Trophoblast cell (in vitro differentiated cells and primary cell): ENCODE results near the gene RELCH.
A peak's percentile ranks its signal among the peaks of the same experiment; 100 is the strongest.

Experiments used
- DNase-seq, 2 donors: peaks; one replicate each; pipeline ENCODE4 v3.0.0-alpha.2; 2016
- H2AFZ ChIP-seq: 2 replicates; pipeline ENCODE4 v1.6.1; 2013; ENCODE audit warnings: low read length, moderate library complexity, mild to moderate bottlenecking; ENCODE audit not compliant: insufficient read depth, poor library complexity
- H2AK5ac ChIP-seq: 2 replicates; pipeline ENCODE4 v1.6.1; 2013; ENCODE audit warnings: mild to moderate bottlenecking, low read length
- H2BK120ac ChIP-seq: 2 replicates; pipeline ENCODE4 v1.6.1; 2013; ENCODE audit warnings: low read length, mild to moderate bottlenecking, moderate library complexity; ENCODE audit not compliant: insufficient read depth, poor library complexity
- H2BK12ac ChIP-seq: 2 replicates; pipeline ENCODE4 v1.6.1; 2013; ENCODE audit warnings: mild to moderate bottlenecking, low read length, moderate library complexity
- H2BK5ac ChIP-seq: 2 replicates; pipeline ENCODE4 v1.6.1; 2013; ENCODE audit warnings: low read length, low read depth, moderate library complexity, mild to moderate bottlenecking; ENCODE audit not compliant: poor library complexity
- H3K14ac ChIP-seq: 2 replicates; pipeline ENCODE4 v1.6.1; 2013; ENCODE audit warnings: mild to moderate bottlenecking, low read length
- H3K18ac ChIP-seq: 2 replicates; pipeline ENCODE4 v1.6.1; 2013; ENCODE audit warnings: mild to moderate bottlenecking, low read length
- H3K23ac ChIP-seq: 2 replicates; pipeline ENCODE4 v1.6.1; 2013; ENCODE audit warnings: low read length
- H3K27ac ChIP-seq: 2 replicates; pipeline ENCODE4 v1.5.1; 2013; ENCODE audit warnings: low read depth, mild to moderate bottlenecking, inconsistent platforms, low read length, moderate library complexity
- H3K27me3 ChIP-seq: 2 replicates; pipeline ENCODE4 v1.6.1; 2013; ENCODE audit warnings: inconsistent platforms, mild to moderate bottlenecking, low read length, moderate library complexity; ENCODE audit not compliant: insufficient read depth
- H3K36me3 ChIP-seq, 2 experiments: 1 replicate in 1 of 2; 2 replicates in 1 of 2; pipeline ENCODE4 v1.6.1; 2013; ENCODE audit warnings: low read length in 2 of 2, mild to moderate bottlenecking in 2 of 2, moderate library complexity in 1 of 2; ENCODE audit not compliant: insufficient read depth in 2 of 2, control insufficient read depth in 1 of 2
- H3K4ac ChIP-seq: 2 replicates; pipeline ENCODE4 v1.6.1; 2013; ENCODE audit warnings: low read depth, mild to moderate bottlenecking, low read length, moderate library complexity
- H3K4me1 ChIP-seq, 2 experiments: 1 replicate in 1 of 2; 2 replicates in 1 of 2; pipeline ENCODE4 v1.6.1; 2013; ENCODE audit warnings: low read length in 2 of 2, mild to moderate bottlenecking in 2 of 2, moderate library complexity in 1 of 2; ENCODE audit not compliant: insufficient read depth in 2 of 2, control insufficient read depth in 1 of 2
- H3K4me2 ChIP-seq: 2 replicates; pipeline ENCODE4 v1.6.1; 2013; ENCODE audit warnings: inconsistent platforms, mild to moderate bottlenecking, low read length, moderate library complexity
- H3K4me3 ChIP-seq: 2 replicates; pipeline ENCODE4 v1.5.1; 2013; ENCODE audit warnings: mild to moderate bottlenecking, low read depth, low read length, inconsistent platforms
- H3K79me1 ChIP-seq: one replicate; pipeline ENCODE4 v1.6.1; 2013; ENCODE audit warnings: low read length
- H3K79me2 ChIP-seq: 2 replicates; pipeline ENCODE4 v1.6.1; 2013; ENCODE audit warnings: low read length, mild to moderate bottlenecking; ENCODE audit not compliant: control insufficient read depth, insufficient read depth, poor library complexity
- H3K9ac ChIP-seq: 2 replicates; pipeline ENCODE4 v1.6.1; 2013; ENCODE audit warnings: mild to moderate bottlenecking, low read length
- H3K9me3 ChIP-seq: 2 replicates; pipeline ENCODE4 v1.6.1; 2013; ENCODE audit warnings: low read depth, mild to moderate bottlenecking, control low read depth, inconsistent platforms, low read length; ENCODE audit not compliant: insufficient read depth
- H4K12ac ChIP-seq: 2 replicates; pipeline ENCODE4 v1.6.1; 2013; ENCODE audit warnings: low read depth, mild to moderate bottlenecking, low read length, moderate library complexity
- H4K8ac ChIP-seq: 2 replicates; pipeline ENCODE4 v1.6.1; 2013; ENCODE audit warnings: low read depth, mild to moderate bottlenecking, low read length, moderate library complexity
- H4K91ac ChIP-seq: one replicate; pipeline ENCODE4 v1.6.1; 2013; ENCODE audit warnings: low read depth, mild to moderate bottlenecking, low read length, moderate library complexity
- WGBS: extraction: QIAGEN DNeasy Blood & Tissue Kit; methylation state at CpG from one replicate; pipeline ENCODE4 v1.1.7; 2013; ENCODE audit warnings: missing lambda C conversion rate; ENCODE audit not compliant: insufficient read length, insufficient coverage; ENCODE audit errors: extremely low coverage; 5-methylcytosine and 5-hydroxymethylcytosine counted together

RELCH gene

GRCh38 chr18:62323483-62324180 is 136.6 kb downstream of the RELCH start:
- no peak for DNase-seq

GRCh38 chr18:62324181-62324828 is 137.2 kb downstream of the RELCH start:
- H4K91ac ChIP-seq: no peak overlapping the region
- DNase-seq: peak in 1 of 2 donors; percentile 6
- peaks cover 7 to 12% of the 10 kb centered on the region in 2 experiments for H3K4me1 ChIP-seq
- H3K4me2 ChIP-seq: peak overlapping the region; percentile 97
- no peaks in the 10 kb centered on the region for H3K79me2 ChIP-seq
- peaks cover 5% of the 10 kb centered on the region for H3K9me3 ChIP-seq
- H3K27ac ChIP-seq: no peak overlapping the region
- H2BK120ac ChIP-seq: no peak overlapping the region
- H4K8ac ChIP-seq: no peak overlapping the region
- no peak overlapping the region for H4K12ac ChIP-seq
- H3K4me3 ChIP-seq: no peak overlapping the region
- peaks cover 33% of the 10 kb centered on the region for H3K27me3 ChIP-seq
- no CpG with 5 or more reads among the region's 12 CpGs for WGBS
- H3K18ac ChIP-seq: no peak overlapping the region
- no peaks in the 10 kb centered on the region for H3K36me3 ChIP-seq
- no peak overlapping the region for H2BK5ac ChIP-seq
- H3K23ac ChIP-seq: no peak overlapping the region
- no peaks in the 10 kb centered on the region for H3K79me1 ChIP-seq
- H2BK12ac ChIP-seq: no peak overlapping the region
- H2AFZ ChIP-seq: peak overlapping the region; percentile 59
- H2AK5ac ChIP-seq: no peak overlapping the region
- H3K4ac ChIP-seq: no peak overlapping the region
- no peak overlapping the region for H3K14ac ChIP-seq
- no peak overlapping the region for H3K9ac ChIP-seq

More at GRCh38 chr18:62323483-62324180, 136.6 kb downstream of the RELCH start:
- H3K79me1 ChIP-seq: no peaks in the 10 kb centered on the region
- H3K23ac ChIP-seq: no peak overlapping the region
- H3K4me2 ChIP-seq: no peak overlapping the region
- no peak overlapping the region for H3K27ac ChIP-seq
- H4K91ac ChIP-seq: no peak overlapping the region
- no peak overlapping the region for H4K8ac ChIP-seq
- H3K79me2 ChIP-seq: no peaks in the 10 kb centered on the region
- peaks cover 33% of the 10 kb centered on the region for H3K27me3 ChIP-seq
- H3K4me1 ChIP-seq: peaks cover 7 to 12% of the 10 kb centered on the region in 2 experiments
- no peak overlapping the region for H3K18ac ChIP-seq
- no peak overlapping the region for H2BK5ac ChIP-seq
- no peak overlapping the region for H3K14ac ChIP-seq
- no peak overlapping the region for H3K4me3 ChIP-seq
- no peak overlapping the region for H2AFZ ChIP-seq
- H2AK5ac ChIP-seq: no peak overlapping the region
- H3K36me3 ChIP-seq: no peaks in the 10 kb centered on the region
- no peak overlapping the region for H4K12ac ChIP-seq
- no CpG with 5 or more reads among the region's 6 CpGs for WGBS
- H3K9ac ChIP-seq: no peak overlapping the region
- H2BK12ac ChIP-seq: no peak overlapping the region
- H3K4ac ChIP-seq: no peak overlapping the region
- peaks cover 5% of the 10 kb centered on the region for H3K9me3 ChIP-seq
- H2BK120ac ChIP-seq: no peak overlapping the region

- peak in 1 of 2 donors; percentile 72 for DNase-seq
Observed at GRCh38 chr18:62324917-62325805, 138.1 kb downstream of the RELCH start, which contains the start of gene TNFRSF11A. TSS of gene TNFRSF11A (plus strand) at chr18:62325310. CDS start at chr18:62325353, 43 bp downstream.

More at GRCh38 chr18:62324917-62325805, 138.1 kb downstream of the RELCH start, which contains the start of gene TNFRSF11A:
- Histone ChIP-seq H4K91ac (no peak within 1 kb of the TSS), H3K9ac (no peak within 1 kb of the TSS), H3K27ac (no peak within 1 kb of the TSS), H3K79me2 (no peaks in the 10 kb centered on the region), H2AFZ (peak within 1 kb of the TSS; percentile 59), H2BK5ac (no peak within 1 kb of the TSS), H3K79me1 (no peaks in the 10 kb centered on the region), H3K9me3 (peaks cover 5% of the 10 kb centered on the region), H3K4me2 (peak within 1 kb of the TSS; percentile 97), H3K4ac (no peak within 1 kb of the TSS), H3K14ac (no peak within 1 kb of the TSS), H2BK120ac (no peak within 1 kb of the TSS), H3K27me3 (peaks cover 33% of the 10 kb centered on the region), H3K23ac (no peak within 1 kb of the TSS), H3K4me1 (peaks cover 7 to 12% of the 10 kb centered on the region in 2 experiments), H3K18ac (no peak within 1 kb of the TSS), H2BK12ac (no peak within 1 kb of the TSS), H4K12ac (no peak within 1 kb of the TSS), H3K4me3 (peak within 1 kb of the TSS; percentile 60), H4K8ac (no peak within 1 kb of the TSS), H3K36me3 (no peaks in the 10 kb centered on the region), H2AK5ac (no peak within 1 kb of the TSS)
- whole genome bisulfite sequencing: no CpG with 5 or more reads among the region's 99 CpGs
